ENCODE measurements around the gene CFL2. TPM values are rescaled to one million over a fixed set of nuclear protein-coding genes. Genes with fewer than 3 reads are reported as not detected.
"Not testable (repeated sequence)": the region's sequence is repeated elsewhere in the genome, so short reads cannot be mapped to it uniquely, and the experiment has no call there.

Gene CFL2
- total RNA-seq, result 4.0 and 5.7 TPM in 2 replicates

DNA sequence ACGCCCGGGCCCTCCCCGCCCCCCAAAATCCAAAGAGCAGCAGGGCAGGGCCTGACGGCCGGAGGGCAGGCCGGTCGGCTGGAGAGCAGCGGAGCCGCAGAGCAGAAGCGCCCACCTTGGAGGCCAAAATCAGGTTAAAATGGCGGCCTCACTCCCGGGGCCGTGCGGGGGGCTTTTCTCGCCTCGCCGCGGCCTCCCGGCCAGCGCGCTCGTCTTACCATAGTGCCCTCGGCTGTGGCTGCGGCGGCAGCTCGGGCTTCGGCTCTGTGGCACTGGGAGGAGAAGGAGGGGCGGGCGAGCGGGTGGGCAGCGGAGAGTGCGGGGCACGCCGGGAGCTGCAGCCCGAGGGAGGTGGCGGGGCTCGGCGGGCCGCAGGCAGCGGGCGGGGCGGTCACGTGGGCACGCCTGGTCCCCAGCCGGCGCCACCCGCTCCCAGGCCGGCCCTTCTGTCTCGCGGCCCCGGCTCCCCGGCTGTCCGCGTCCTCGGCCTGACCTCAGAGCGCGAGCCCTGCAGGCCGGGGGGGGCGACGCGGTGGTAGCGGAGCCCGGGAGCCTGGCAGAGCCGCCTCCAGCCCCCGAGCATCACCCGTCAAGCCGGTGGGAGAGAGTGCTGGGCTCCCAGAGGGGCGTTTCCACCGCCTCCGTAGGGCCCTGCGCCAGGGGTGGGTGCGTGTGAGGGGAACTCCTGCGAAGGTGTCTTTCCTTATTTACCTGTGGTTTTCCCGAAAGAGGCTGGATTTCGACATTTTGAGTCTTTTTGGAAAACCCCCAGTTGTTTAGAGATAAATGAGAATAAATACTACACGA is at the start of gene CFL2:
CFL2 (minus strand) TSS at position 274 of the 807 bp plus-strand sequence; CDS start at position 221, 53 bp downstream.
- intact Hi-C loops (cut with micrococcal nuclease), result loop anchor here (2.0 to 5.0 kb wide), 2 partner anchors 84 to 408 kb away; partner anchors contain the start of genes PPP2R3C, PRORP and SNX6

DNA sequence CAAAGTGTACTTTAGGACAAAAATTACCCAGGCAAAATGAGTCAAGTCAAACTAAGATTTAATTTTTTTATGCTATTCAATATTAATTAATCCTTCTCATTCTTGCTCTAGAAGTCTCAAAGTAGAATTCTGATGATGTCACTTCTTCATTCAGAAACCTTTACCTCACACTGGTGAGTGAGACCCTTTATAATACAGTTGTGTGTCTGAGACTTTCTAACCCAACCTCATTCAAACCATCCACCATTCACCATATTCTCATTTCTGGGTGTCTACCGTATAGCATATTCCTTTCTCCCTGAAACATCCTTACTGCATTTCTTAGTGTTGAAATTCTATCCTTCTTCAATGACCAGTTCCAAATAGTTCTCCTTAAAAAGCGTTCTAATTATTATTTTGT is 40.8 kb upstream of the CFL2 start:
- intact Hi-C loops (cut with micrococcal nuclease), result no loop called here

DNA sequence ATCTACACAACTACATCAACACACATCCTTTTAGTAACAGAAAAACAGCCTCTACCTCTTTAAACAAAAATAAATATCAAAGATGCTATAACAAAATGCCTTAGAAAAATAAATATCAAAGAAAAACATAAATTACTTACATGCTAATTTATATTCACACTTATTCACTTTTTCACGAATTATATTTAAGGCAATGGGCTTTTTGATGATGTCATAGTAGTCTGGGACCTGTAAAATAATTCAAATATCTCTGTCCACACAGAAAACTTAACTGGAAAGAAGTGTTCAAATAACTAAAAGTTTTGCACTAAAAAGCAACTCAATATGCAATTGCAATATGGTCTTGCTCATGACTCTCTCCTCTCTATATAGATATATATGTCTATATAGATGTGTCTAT is 40.3 kb upstream of the CFL2 start:
- intact Hi-C loops (cut with micrococcal nuclease), result no loop called here

DNA sequence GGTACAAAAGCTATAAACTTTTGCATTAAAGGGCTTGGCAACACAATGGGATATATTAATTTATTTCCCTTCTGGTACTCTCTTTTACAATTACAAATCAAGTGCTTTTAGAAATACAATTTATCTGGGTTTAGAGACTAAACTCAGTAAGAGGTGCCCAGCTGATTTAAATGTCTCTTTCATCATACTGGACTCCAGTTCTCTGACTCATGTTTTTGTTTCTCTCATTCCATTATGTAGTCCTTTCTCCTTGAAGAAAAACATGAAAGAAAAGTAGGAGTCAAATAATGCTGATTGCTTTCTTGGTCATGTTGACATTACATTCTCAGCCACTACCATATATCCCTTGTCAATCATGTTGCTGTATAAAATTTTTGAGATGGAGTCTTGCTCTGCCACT is 36.3 kb upstream of the CFL2 start:
- intact Hi-C loops (cut with micrococcal nuclease), result no loop called here

DNA sequence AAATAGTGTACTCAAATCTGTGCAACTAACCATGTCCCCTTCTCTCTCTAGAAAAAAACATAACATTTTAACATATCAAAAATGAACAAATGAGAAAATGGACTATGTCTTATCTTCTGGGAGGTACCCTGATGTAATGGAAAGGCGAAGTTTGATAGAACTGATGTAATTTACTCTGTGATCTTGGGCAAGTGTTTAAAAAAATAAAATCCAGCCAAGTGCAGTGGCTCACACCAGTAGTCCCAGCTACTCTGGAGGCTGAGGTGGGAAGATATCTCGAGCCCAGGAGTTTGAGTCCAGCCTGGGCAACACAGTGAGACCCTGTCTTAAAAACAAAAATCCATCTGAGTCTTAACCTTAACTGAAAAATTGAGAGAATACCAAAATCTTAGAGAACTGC is 35.8 kb upstream of the CFL2 start:
- intact Hi-C loops (cut with micrococcal nuclease), result no loop called here

DNA sequence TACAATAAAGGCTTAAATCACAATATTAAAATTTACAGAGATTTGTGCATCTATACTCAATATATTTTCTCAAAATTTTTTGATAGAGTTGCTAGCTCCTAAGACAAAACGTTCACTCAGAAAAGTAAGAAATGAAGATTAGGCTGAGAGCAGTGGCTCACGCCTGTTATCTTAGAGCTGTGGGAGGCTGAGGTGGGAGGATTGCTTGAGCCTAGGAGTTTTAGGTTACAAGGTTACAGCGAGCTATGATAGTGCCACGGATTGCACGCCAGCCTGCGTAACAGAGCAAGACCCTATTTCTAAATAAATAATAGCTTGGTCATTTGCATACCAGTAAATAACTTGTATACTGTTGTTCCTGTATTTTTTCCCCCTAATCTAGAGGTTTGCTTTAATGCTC is 35.0 kb upstream of the CFL2 start:
- intact Hi-C loops (cut with micrococcal nuclease), result no loop called here

DNA sequence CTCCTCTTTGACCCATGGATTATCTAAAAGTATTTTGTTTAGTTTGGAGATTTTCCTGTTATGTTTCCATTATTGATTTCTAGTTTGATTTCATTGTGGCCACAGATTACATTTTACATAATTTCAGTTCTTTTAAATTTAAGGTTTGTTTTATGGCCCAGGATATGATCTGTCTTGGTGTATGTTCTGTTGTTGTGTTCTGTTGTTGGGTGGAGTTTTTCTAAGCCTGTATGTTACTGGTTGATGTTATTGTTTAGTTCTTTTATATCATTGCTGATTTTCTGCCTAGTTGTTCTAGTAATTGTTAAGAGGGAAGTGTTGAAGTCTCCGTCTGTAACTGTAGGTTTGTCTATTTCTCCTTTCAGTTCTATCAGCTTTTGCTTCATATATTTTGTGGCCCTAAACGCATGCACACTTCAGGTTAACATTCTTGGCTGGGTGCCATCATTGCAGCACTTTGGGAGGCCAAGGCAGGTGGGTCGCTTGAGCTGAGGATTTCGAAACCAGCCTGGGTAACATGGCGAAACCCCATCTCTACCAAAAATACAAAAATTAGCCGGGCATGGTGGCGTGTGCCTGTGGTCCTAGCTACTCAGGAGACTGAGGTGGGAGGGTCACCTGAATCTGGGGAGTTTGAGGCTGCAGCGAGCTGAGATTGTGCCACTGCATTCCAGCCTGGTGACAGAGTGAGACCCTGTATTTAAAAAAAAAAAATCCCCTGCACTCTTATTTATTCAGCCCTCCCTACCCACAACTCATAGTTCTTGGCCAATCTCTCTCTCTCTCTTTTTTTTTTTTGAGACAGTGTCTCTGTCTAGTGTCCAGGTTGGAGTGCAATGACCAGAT is 28.1 kb upstream of the CFL2 start:
- intact Hi-C loops (cut with micrococcal nuclease), result no loop called here

DNA sequence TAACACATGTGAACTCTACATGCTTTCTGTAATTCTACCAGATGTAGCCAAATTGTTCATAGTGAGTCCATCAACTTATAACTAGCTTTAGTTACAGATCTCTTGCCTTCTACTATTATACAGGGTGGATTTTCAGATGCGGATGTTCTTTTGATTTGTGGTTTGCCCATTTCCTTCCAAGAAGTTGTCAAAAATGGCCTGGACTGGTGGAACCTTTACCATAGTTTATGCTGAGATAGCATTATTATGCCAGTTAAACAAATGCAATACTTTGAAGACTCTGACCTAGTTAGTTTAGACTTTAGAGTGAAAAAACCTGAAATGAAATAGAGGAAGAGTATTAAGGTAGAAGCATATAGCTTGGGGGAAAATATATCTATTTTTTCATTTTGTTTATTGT is 27.4 kb upstream of the CFL2 start:
- intact Hi-C loops (cut with micrococcal nuclease), result no loop called here

DNA sequence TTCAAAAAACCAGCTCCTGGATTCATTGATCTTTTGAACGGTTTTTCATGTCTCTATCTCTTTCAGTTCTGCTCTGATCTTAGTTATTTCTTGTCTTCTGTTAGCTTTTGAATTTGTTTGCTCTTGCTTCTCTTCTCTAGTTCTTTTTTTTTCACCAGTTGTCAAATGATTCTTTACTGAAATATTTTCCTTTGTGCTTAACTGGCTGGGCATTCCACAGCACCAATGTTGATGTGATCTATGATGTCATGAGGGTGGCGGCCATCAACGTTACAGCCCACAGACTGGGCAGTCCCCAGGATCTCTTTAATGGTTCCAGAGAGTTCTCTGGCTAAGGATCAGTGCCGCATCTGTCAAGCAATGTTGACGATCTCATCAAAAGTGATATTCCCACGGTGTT is 25.7 kb upstream of the CFL2 start:
- intact Hi-C loops (cut with micrococcal nuclease), result not testable (repeated sequence)

DNA sequence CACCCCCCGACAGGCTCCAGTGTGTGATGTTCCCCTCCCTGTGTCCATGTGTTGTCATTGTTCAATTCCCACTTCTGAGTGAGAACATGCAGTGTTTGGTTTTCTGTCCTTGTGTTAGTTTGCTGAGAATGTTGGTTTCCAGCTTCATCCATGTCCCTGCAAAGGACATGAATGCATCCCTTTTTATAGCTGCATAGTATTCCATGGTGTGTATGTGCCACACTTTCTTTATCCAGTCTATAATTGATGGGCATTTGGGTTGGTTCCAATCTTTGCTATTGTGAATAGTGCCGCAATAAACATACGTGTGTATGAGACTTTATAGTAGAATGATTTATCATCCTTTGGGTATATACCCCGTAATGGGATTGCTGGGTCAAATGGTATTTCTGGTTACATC is 22.7 kb upstream of the CFL2 start:
- intact Hi-C loops (cut with micrococcal nuclease), result not testable (repeated sequence)

DNA sequence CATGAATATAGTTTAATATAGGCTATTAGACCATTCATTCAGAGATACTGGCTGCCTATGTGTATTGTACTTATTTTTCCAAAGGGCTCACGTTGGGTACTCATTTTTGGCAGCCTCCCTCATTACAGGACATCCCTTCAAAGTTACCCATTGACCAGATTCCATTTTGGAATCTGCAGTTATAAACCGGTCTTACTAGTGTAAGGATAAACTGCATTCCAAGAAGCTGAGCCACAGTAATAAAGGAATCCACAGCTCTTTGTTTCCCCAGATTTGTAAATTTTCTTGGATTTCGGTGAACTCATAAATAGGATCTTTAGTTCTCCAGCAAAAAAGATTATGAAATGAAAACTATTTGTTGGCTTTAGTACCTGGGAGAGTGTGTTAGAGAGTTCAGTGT is 18.9 kb upstream of the CFL2 start:
- intact Hi-C loops (cut with micrococcal nuclease), result no loop called here

DNA sequence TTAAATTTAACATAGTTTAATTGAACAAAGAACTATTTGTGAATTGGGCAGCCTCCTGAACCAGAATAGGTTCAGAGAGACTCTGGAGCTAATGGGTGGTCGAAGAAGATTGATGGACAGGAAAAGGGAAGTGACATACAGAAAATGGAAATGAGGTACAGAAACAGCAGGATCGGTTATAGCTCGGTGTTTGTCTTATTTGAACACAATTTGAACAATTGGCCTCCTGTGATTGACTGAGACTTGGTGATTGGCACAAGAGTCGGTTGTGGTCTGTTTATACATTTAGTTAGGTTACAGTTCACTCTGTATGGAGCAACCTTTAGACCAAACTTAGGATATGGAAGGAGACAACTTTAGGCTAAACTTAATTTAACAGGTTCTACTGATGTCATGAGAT is 18.4 kb upstream of the CFL2 start:
- intact Hi-C loops (cut with micrococcal nuclease), result no loop called here

DNA sequence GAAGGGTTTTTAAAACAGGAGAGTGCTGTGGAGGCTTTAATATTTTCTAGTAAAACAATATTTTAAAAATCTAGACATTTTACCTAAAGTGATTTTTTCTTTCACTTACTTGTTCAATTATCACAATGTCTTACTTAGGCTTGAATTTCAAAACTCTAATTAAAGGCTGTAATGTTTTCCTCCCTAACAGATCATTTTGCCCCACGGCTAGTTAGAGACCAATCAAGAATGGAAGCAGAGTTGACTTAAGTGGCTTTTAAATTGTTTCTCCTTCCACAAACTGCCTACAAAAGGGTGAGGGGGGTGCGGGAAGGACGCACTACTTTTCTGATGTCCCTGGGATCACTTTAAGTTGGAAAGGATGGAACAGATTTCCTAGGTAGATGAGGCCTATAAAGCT is 9.5 kb upstream of the CFL2 start:
- intact Hi-C loops (cut with micrococcal nuclease), result loop anchor here (1.0 kb wide), 1 partner anchor 52 kb away; no protein-coding TSS in a partner anchor

DNA sequence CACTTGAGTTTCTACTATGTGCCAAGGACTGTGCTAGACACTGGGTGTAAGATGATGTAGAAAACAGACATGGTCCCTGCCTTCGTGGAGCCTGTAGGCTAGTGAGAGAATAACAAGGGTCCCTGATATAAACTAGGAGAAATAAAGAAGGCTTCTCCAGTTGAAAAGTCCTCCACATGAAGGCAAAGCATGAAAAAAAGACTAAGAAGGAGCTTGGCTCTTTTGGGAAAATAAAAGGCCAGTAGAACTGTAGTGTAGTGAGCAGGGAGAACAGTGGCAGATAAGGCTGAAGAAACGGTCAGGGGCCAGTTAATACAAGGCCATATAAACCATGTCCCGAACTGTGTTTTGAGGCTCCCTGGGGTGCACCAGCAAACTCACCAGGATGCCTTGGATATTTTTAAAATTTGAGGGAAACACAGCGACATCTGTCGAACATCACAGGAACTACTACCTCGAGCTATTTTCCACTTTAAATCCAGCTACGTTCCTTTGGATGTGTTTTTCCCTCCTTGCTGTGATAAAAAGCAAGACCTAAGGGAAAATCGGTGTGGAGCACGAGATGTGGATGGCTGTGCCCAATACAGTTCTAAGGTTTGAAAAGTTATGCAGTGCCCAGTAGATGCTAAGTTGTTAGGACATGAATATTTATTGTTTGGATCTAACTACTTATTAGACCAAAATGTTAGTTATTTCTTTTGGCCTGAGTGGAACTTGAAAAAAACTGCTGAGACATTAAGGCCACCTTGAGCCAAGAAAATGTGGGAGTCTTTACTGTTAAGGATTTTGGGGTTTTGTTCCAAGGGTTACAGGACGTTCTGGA is 8.5 kb upstream of the CFL2 start:
- intact Hi-C loops (cut with micrococcal nuclease), result loop anchor here (1.0 kb wide), 1 partner anchor 51 kb away; no protein-coding TSS in a partner anchor

DNA sequence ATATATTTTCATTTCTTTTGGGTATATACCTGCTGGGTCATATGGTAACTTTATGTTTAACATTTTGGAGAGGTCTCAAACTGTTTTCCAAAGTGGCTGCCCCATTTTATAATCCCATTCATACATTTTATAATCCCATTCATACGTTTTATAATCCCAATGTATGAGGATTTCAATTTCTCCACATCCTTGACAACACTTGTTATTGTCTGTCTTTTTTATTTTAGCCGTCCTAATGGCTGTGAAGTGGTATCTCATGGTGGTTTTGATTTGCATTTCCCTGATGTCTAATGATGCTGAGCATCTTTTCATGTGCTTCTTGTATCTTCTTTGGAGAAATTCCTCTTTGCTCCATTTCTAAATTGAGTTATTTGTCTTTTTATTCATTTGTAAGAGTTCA is 6.7 kb upstream of the CFL2 start:
- intact Hi-C loops (cut with micrococcal nuclease), result no loop called here

DNA sequence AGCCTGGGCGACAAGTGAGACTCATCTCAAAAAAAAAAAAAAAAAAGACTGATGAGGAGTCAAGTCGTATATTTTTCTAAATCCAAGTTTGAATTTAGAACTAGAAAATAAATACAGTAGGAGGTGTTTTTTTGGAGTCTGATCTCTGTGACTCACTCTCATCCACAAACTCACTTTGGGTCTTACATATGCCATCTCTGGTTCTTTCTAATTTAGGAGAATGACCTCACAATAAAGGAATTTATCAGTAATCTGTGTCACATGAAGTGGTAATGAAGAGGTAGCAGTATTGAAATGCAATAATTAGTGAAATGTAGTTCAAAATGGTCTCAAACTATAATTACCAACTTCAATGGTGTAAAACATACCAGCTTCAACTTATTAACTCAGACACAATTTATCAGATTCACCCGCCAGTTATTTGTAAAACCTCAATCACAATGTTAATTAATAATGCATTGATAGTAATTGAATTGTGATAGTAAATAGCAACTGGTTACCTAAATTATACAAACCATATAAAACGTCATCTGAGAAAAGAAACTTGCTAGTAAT is 4.4 kb upstream of the CFL2 start:
- intact Hi-C loops (cut with micrococcal nuclease), result no loop called here

DNA sequence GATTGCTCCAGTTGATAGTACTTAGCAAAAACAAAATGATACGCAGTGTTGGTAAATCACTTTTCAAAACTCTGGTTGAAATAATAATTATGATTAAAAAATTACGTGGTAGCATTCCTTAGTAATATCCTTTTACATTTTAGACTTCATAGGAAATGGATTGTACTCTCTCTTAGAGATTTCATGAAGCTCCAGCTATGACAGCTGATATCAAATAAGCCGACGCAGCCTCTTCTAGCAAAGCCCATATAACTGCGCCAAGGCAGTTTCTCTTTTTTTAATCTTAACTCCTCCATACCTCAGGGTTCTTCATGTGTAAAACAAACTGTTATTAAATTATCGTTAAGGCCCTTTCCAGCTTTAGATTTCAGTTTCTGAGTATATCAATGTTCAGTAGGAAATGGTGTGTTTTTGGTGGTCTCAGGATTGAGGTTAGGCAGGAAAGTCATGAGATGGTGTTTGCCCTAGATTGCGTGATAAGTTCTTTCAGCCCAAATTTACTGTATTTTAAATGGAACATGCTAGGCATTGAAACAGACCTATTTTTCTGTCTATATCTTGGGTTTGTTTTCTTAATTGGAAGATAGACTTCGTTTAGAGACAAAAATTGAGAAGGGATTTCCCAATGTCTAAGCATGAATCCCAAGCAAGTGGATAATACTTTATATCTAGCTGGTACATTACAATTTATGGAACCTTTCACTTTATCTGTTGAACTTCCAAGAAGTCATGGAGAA is 902 bp upstream of the CFL2 start:
- intact Hi-C loops (cut with micrococcal nuclease), result loop anchor here (2.0 kb wide), 1 partner anchor 84 kb away; the partner anchor contains the start of gene SNX6

DNA sequence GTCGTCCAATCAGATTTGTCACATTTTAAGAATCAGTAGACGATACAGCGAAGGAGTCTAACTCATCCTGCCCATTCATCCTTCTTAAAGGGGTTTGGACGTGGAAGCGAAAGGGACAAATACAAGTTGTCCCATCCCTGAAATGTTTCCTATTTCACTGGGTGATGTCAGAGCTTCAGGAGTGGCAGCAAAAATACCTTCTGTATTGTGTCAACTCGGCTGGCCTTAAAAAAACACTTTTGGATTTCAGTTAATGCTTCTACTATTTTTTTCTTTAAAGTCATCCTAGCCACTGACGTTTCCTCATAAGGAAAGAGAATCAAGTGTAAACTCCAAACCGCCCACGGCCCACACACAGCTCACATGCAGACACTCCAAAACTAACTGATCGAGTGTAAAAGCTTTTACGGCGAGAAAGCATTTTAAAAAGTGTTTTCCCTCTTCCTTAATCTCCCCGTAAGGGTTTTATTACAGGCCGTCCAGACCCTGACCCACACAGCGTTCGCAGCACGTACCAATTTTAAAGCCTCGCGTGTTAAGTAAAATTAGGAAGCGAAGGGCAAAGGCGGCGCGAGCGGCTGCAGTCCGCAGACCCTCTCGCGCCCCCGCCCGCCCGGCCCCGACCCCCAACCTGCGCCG is 593 bp downstream of the CFL2 start:
- intact Hi-C loops (cut with micrococcal nuclease), result loop anchor here (2.0 to 5.0 kb wide), 2 partner anchors 83 to 409 kb away; partner anchors contain the start of genes PPP2R3C, PRORP and SNX6

DNA sequence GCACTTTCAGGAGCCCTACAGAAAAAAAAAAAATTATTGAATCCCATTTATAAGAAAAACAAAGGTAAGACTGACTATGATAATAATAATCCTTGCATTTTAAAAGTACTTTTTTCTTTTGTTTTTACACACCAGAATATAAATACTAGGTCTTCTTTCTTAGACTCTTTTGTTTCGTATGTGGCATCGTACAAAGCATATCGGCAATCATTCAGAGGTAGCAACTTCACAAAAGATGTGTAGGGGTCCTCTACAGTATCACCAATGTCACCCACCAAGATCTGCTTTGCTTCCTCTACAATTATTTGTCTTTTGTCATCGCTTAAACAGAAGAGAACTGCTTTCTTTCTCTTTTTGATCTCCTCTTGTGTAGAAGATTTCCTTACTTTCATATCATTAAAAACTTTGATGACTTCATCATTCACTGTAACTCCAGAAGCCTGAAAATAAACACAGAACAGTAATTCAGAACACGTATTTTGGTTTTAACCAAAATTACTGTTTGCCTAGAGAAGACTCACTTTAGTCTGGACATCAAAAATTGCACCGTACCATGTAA is 1.2 kb downstream of the CFL2 start:
- intact Hi-C loops (cut with micrococcal nuclease), result loop anchor here (5.0 kb wide), 1 partner anchor 409 kb away; the partner anchor contains the start of genes PPP2R3C and PRORP

Measured in T-helper 2 cell treated with Interferon-gamma antibody and Interleukin-4, amounts not matched to agents 100 ng/mL and 5 ng/mL, for 36 hours (primary cell).